ENCODE data around the gene TNFRSF18. TPM values are rescaled to one million over a fixed set of nuclear protein-coding genes. Genes with fewer than 3 reads are reported as not detected.

The TNFRSF18 gene
- total RNA-seq, 1 donor from 2014 or later = 254 TPM

- Mint-ChIP-seq H3K27ac (no peak overlapping the region), H3K4me1 (peaks cover 19% of the 10 kb centered on the region), H3K4me3 (no peak overlapping the region), H3K9me3 (no peaks in the 10 kb centered on the region), H3K27me3 (no peaks in the 10 kb centered on the region), H3K36me3 (ENCODE audit: low read depth) (peaks cover 45% of the 10 kb centered on the region)
- intact Hi-C loops (cut with micrococcal nuclease) = no loop called here
- no peak for DNase-seq
Measured at GRCh38 chr1:1228187-1228586, 21.8 kb upstream of the TNFRSF18 start.

DNA sequence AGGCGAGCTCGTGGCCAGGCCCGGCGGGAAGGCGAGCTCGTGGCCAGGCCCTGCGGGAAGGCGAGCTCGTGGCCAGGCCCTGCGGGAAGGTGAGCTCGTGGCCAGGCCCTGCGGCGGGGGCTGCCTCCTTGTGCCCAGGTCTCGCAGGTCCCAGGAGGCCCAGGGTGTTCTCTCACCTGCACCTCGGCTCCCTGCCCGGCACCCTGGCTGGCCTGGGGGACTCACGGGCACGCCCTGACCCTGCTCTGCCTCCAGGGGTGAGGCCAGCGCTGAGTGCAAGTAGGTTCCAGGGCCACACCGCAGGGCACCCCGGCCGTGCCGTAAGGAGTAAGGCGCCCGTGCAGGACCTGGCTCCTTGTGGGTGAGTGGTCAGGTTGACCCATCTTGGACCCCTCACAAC is 21.0 kb upstream of the TNFRSF18 start:
- Mint-ChIP-seq H3K9me3 (no peaks in the 10 kb centered on the region), H3K4me1 (peaks cover 22% of the 10 kb centered on the region), H3K36me3 (ENCODE audit: low read depth) (peaks cover 53% of the 10 kb centered on the region), H3K27ac (no peak overlapping the region), H3K27me3 (no peaks in the 10 kb centered on the region), H3K4me3 (no peak overlapping the region)
- no peak for DNase-seq
- intact Hi-C loops (cut with micrococcal nuclease) = no loop called here

GRCh38 chr1:1226566-1227362 is 20.4 kb upstream of the TNFRSF18 start:
- no peak for DNase-seq
- H3K9me3 Mint-ChIP-seq = no peaks in the 10 kb centered on the region
- H3K27me3 Mint-ChIP-seq = no peaks in the 10 kb centered on the region
- no peak overlapping the region for H3K4me3 Mint-ChIP-seq
- H3K27ac Mint-ChIP-seq = no peak overlapping the region
- peaks cover 55% of the 10 kb centered on the region for H3K36me3 Mint-ChIP-seq (ENCODE audit: low read depth)
- intact Hi-C loops (cut with micrococcal nuclease) = no loop called here
- peaks cover 22% of the 10 kb centered on the region for H3K4me1 Mint-ChIP-seq

DNA sequence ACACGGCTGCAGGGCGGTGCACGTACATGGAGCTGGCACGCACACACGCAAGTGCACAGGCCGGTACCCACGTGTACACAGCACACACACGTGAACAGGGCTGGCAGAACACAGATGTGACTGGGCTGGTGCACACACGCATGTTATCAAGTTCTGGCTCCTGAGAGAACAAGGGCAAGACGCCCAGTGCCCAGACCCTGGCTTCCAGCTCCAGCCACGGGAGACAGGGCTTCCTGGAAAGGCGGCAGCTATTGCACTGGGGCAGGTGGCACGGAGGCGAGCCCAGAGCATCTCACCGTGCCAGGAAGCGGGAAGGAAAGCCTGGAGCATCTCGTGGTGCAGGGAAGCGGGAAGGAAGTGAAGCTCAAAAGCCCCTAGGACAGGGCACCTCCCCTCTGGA is 19.5 kb upstream of the TNFRSF18 start:
- peak overlapping the region; percentile 53 for H3K27ac Mint-ChIP-seq

DNA sequence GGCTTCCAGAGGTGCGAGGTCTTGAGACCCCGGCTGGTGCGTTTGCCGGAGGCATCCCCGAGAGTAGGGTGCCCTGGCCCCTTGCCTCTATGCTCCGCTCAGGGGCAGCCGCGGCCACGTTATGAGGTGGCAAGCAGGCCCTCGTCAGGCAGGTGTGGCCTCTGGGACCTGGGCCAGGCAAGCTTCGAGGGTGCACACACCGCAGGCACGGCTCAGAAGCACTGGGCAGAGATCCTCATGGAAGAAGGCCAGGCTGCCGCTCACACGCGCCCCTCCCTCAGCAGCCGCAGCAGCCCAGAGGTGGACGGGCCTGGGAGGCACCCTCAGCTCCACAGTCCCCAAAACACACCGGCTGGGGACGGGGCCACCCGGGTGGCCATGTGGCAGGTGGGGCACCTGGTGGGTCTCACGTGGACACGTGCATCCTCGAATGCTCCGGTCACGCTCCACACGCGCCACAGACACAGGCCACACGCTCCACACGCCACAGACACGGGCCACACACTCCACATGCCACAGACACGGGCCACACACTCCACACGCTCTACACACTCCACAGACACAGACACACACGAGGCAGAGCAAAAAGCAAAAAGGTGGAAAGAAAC is 18.9 kb upstream of the TNFRSF18 start:
- intact Hi-C loops (cut with micrococcal nuclease) = no loop called here
- DNase-seq = no peak
- Mint-ChIP-seq H3K36me3 (ENCODE audit: low read depth) (peaks cover 55% of the 10 kb centered on the region), H3K4me1 (peaks cover 18% of the 10 kb centered on the region), H3K9me3 (no peaks in the 10 kb centered on the region), H3K27me3 (no peaks in the 10 kb centered on the region), H3K27ac (peak overlapping the region; percentile 53), H3K4me3 (no peak overlapping the region)

More for the DNA sequence above, 19.5 kb upstream of the TNFRSF18 start:
- no peaks in the 10 kb centered on the region for H3K27me3 Mint-ChIP-seq
- no peak overlapping the region for H3K4me3 Mint-ChIP-seq
- no peaks in the 10 kb centered on the region for H3K9me3 Mint-ChIP-seq
- DNase-seq = no peak
- intact Hi-C loops (cut with micrococcal nuclease) = no loop called here
- H3K36me3 Mint-ChIP-seq (ENCODE audit: low read depth) = peaks cover 55% of the 10 kb centered on the region
- peaks cover 22% of the 10 kb centered on the region for H3K4me1 Mint-ChIP-seq

GRCh38 chr1:1223891-1224290 is 17.5 kb upstream of the TNFRSF18 start:
- intact Hi-C loops (cut with micrococcal nuclease) = no loop called here
- H3K27ac Mint-ChIP-seq = no peak overlapping the region
- DNase-seq = no peak
- no peak overlapping the region for H3K4me3 Mint-ChIP-seq
- H3K36me3 Mint-ChIP-seq (ENCODE audit: low read depth) = peaks cover 62% of the 10 kb centered on the region
- no peaks in the 10 kb centered on the region for H3K27me3 Mint-ChIP-seq
- peaks cover 11% of the 10 kb centered on the region for H3K4me1 Mint-ChIP-seq
- no peaks in the 10 kb centered on the region for H3K9me3 Mint-ChIP-seq

- no peak overlapping the region for H3K27ac Mint-ChIP-seq
- peaks cover 60% of the 10 kb centered on the region for H3K36me3 Mint-ChIP-seq (ENCODE audit: low read depth)
- no peaks in the 10 kb centered on the region for H3K9me3 Mint-ChIP-seq
Measured at GRCh38 chr1:1223321-1223720, 16.9 kb upstream of the TNFRSF18 start.

GRCh38 chr1:1222575-1223225 is 16.3 kb upstream of the TNFRSF18 start:
- intact Hi-C loops (cut with micrococcal nuclease) = no loop called here
- no peak for DNase-seq
- Mint-ChIP-seq H3K27ac (peak overlapping the region; percentile 65), H3K36me3 (ENCODE audit: low read depth) (peaks cover 65% of the 10 kb centered on the region), H3K9me3 (no peaks in the 10 kb centered on the region), H3K27me3 (no peaks in the 10 kb centered on the region), H3K4me3 (no peak overlapping the region), H3K4me1 (peaks cover 18% of the 10 kb centered on the region)

More at GRCh38 chr1:1223321-1223720, 16.9 kb upstream of the TNFRSF18 start:
- Mint-ChIP-seq H3K27me3 (no peaks in the 10 kb centered on the region), H3K4me1 (peaks cover 13% of the 10 kb centered on the region), H3K4me3 (no peak overlapping the region)
- no peak for DNase-seq
- intact Hi-C loops (cut with micrococcal nuclease) = no loop called here

DNA sequence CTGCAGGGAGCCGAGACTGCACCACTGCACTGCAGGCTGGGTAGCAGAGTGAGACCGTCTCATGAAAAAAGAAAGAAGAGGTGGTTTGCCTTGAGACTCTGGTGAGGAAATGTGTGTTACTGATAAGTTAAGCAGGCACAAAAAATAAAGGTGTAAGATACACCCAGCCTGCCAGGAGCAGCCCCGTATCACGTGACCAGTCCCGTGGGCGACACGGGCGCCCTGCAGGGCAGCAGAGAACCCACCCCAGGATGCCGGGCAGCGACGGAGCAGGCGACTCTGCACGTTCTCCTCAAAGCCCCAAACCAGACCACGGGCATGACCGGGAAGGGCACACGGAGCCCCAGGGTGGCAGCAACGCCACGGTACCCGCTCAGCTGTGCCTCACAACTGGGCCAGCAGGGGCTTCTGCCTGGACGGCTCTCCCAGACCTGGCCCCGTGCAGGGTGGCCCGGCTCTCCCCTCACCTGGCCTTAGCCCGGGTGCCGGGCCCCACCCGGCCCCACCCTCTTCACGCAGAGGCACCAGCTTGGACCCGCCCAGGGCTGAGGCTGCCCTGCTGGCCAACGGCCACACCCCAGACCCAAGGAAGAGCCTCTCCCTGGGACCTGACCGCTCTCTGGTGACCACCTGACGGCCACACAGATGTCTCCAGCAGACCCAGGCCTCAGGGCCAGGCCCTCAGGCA is 15.6 kb upstream of the TNFRSF18 start:
- H3K27ac Mint-ChIP-seq = no peak overlapping the region

GRCh38 chr1:1220197-1220596 is 13.8 kb upstream of the TNFRSF18 start:
- H3K4me1 Mint-ChIP-seq = peaks cover 30% of the 10 kb centered on the region

More for the DNA sequence above, 15.6 kb upstream of the TNFRSF18 start:
- H3K36me3 Mint-ChIP-seq (ENCODE audit: low read depth) = peaks cover 67% of the 10 kb centered on the region
- DNase-seq = no peak
- H3K4me1 Mint-ChIP-seq = peaks cover 21% of the 10 kb centered on the region
- intact Hi-C loops (cut with micrococcal nuclease) = no loop called here
- H3K27me3 Mint-ChIP-seq = no peaks in the 10 kb centered on the region
- no peaks in the 10 kb centered on the region for H3K9me3 Mint-ChIP-seq
- no peak overlapping the region for H3K4me3 Mint-ChIP-seq

GRCh38 chr1:1219341-1219740 is 12.9 kb upstream of the TNFRSF18 start:
- H3K4me1 Mint-ChIP-seq = peaks cover 39% of the 10 kb centered on the region
- no peaks in the 10 kb centered on the region for H3K27me3 Mint-ChIP-seq
- intact Hi-C loops (cut with micrococcal nuclease) = loop anchor here (10.0 kb wide), 1 partner anchor 205 kb away; the partner anchor contains the start of gene ISG15
- no peak for DNase-seq
- peak overlapping the region; percentile 51 for H3K4me3 Mint-ChIP-seq
- no peaks in the 10 kb centered on the region for H3K9me3 Mint-ChIP-seq
- peaks cover 65% of the 10 kb centered on the region for H3K36me3 Mint-ChIP-seq (ENCODE audit: low read depth)
- H3K27ac Mint-ChIP-seq = peak overlapping the region; percentile 85

More at GRCh38 chr1:1220197-1220596, 13.8 kb upstream of the TNFRSF18 start:
- no peak overlapping the region for H3K4me3 Mint-ChIP-seq
- intact Hi-C loops (cut with micrococcal nuclease) = no loop called here
- no peaks in the 10 kb centered on the region for H3K9me3 Mint-ChIP-seq
- H3K36me3 Mint-ChIP-seq (ENCODE audit: low read depth) = peaks cover 63% of the 10 kb centered on the region
- no peak for DNase-seq
- H3K27me3 Mint-ChIP-seq = no peaks in the 10 kb centered on the region
- H3K27ac Mint-ChIP-seq = peak overlapping the region; percentile 85

- no peak for DNase-seq
- Mint-ChIP-seq H3K4me3 (peak overlapping the region; percentile 47), H3K27me3 (no peaks in the 10 kb centered on the region), H3K36me3 (ENCODE audit: low read depth) (peaks cover 65% of the 10 kb centered on the region), H3K4me1 (peaks cover 41% of the 10 kb centered on the region), H3K27ac (peak overlapping the region; percentile 88), H3K9me3 (no peaks in the 10 kb centered on the region)
- intact Hi-C loops (cut with micrococcal nuclease) = loop anchor here (10.0 kb wide), 1 partner anchor 204 kb away; the partner anchor contains the start of gene ISG15
Measured at GRCh38 chr1:1218524-1219200, 12.3 kb upstream of the TNFRSF18 start.

All from activated CD4-positive, alpha-beta T cell treated with anti-CD3 and anti-CD28 coated beads, Interleukin-2, amount 10 ng/mL, durations not matched to agents 24 days and 14 days (primary cell).